Measurements from ENCODE around the gene ABCB8. TPM values are rescaled to one million over a fixed set of nuclear protein-coding genes. Genes with fewer than 3 reads are reported as not detected.

The ABCB8 gene
- total and polyA plus RNA-seq, 2 donors (not counting 1 experiment from before 2014, with no cell fraction given) = 41.4 to 69.7 TPM

- ATAC-seq (ENCODE audit: low read depth) (no peak), DNase-seq (no peak)
- H3K27me3 ChIP-seq (replicated peaks in 1 of 4; ENCODE audit: control extremely low read depth in 1 of 4, control insufficient read depth in 3 of 4, insufficient read depth in 4 of 4, low read length in 3 of 4) = peaks cover 0 to 26% (median 4%) of the 10 kb centered on the region in 4 experiments
- no peak overlapping the region for H3K4me3 ChIP-seq (ENCODE audit: control extremely low read depth in 1 of 5, extremely low read depth in 1 of 5, insufficient read depth in 1 of 5, low read depth in 2 of 5, low read length in 4 of 5)
- ChIA-PET POLR2A (no interaction called here), CTCF (no interaction called here)
- no peaks in the 10 kb centered on the region for H4K20me1 ChIP-seq (ENCODE audit: control insufficient read depth, insufficient read depth, low read length, poor library complexity, severe bottlenecking)
- intact Hi-C loops (cut with micrococcal nuclease) = no loop called here
- no peak overlapping the region for H3K9ac ChIP-seq (ENCODE audit: low read length)
- H3K9me3 ChIP-seq (ENCODE audit: control extremely low read depth in 1 of 3, control insufficient read depth in 2 of 3, insufficient read depth in 1 of 3, low read length in 2 of 3) = peaks cover 0 to 12% (median 0%) of the 10 kb centered on the region in 3 donors
- no peak overlapping the region for H2AFZ ChIP-seq (ENCODE audit: insufficient read depth, low read depth, low read length, poor library complexity, severe bottlenecking)
- Mint-ChIP-seq H3K4me1 (no peaks in the 10 kb centered on the region), H3K9me3 (ENCODE audit: insufficient read depth) (no peaks in the 10 kb centered on the region), H3K27ac (no peak overlapping the region), H3K4me3 (no peak overlapping the region), H3K27me3 (peaks cover 16% of the 10 kb centered on the region)
- H3K4me1 ChIP-seq (ENCODE audit: control insufficient read depth in 2 of 2, insufficient read depth in 2 of 2, low read length in 2 of 2) = peaks cover 0 to 5% of the 10 kb centered on the region in 2 donors
- no peaks in the 10 kb centered on the region for H3K36me3 ChIP-seq (replicated peaks in 1 of 2; ENCODE audit: control extremely low read depth in 1 of 2, control insufficient read depth in 1 of 2, extremely low read depth in 1 of 2, insufficient read depth in 2 of 2, low read length in 1 of 2)
- no peak overlapping the region for H3K4me2 ChIP-seq (replicated peaks; ENCODE audit: low read depth, low read length, poor library complexity, severe bottlenecking)
- TF ChIP-seq EZH2 (IDR thresholded peaks at IDR 0.05; ENCODE audit: borderline replicate concordance, insufficient read depth, low read depth, low read length, poor library complexity, severe bottlenecking) (no peak), CTCF (IDR thresholded peaks at IDR 0.05) (no peak)
- WGBS (ENCODE audit: insufficient coverage) = 87% methylated on average over 10 of the region's 13 CpGs
- no peaks in the 10 kb centered on the region for H3K79me2 ChIP-seq (ENCODE audit: control insufficient read depth, insufficient read depth, low read length)
- H3K27ac ChIP-seq (ENCODE audit: low read length in 2 of 2) = no peak overlapping the region
Measured at GRCh38 chr7:151000897-151001495, 27.3 kb upstream of the ABCB8 start.

GRCh38 chr7:151001546-151001945 lies 26.7 kb upstream of the ABCB8 start:
- Mint-ChIP-seq H3K27ac (no peak overlapping the region), H3K9me3 (ENCODE audit: insufficient read depth) (no peaks in the 10 kb centered on the region), H3K4me1 (no peaks in the 10 kb centered on the region), H3K4me3 (no peak overlapping the region), H3K27me3 (peaks cover 16% of the 10 kb centered on the region)
- 96% methylated on average over 14 of the region's 16 CpGs for WGBS (ENCODE audit: insufficient coverage)
- H3K9ac ChIP-seq (ENCODE audit: low read length) = no peak overlapping the region
- TF ChIP-seq EZH2 (IDR thresholded peaks at IDR 0.05; ENCODE audit: borderline replicate concordance, insufficient read depth, low read depth, low read length, poor library complexity, severe bottlenecking) (no peak), CTCF (IDR thresholded peaks at IDR 0.05) (no peak)
- H3K36me3 ChIP-seq (replicated peaks in 1 of 2; ENCODE audit: control extremely low read depth in 1 of 2, control insufficient read depth in 1 of 2, extremely low read depth in 1 of 2, insufficient read depth in 2 of 2, low read length in 1 of 2) = no peaks in the 10 kb centered on the region
- H3K27me3 ChIP-seq (replicated peaks in 1 of 4; ENCODE audit: control extremely low read depth in 1 of 4, control insufficient read depth in 3 of 4, insufficient read depth in 4 of 4, low read length in 3 of 4) = peaks cover 0 to 26% (median 4%) of the 10 kb centered on the region in 4 experiments
- H3K9me3 ChIP-seq (ENCODE audit: control extremely low read depth in 1 of 3, control insufficient read depth in 2 of 3, insufficient read depth in 1 of 3, low read length in 2 of 3) = peaks cover 0 to 12% (median 0%) of the 10 kb centered on the region in 3 donors
- no peak overlapping the region for H3K4me2 ChIP-seq (replicated peaks; ENCODE audit: low read depth, low read length, poor library complexity, severe bottlenecking)
- DNase-seq (no peak), ATAC-seq (ENCODE audit: low read depth) (no peak)
- H2AFZ ChIP-seq (ENCODE audit: insufficient read depth, low read depth, low read length, poor library complexity, severe bottlenecking) = no peak overlapping the region
- no peaks in the 10 kb centered on the region for H4K20me1 ChIP-seq (ENCODE audit: control insufficient read depth, insufficient read depth, low read length, poor library complexity, severe bottlenecking)
- peaks cover 0 to 5% of the 10 kb centered on the region in 2 donors for H3K4me1 ChIP-seq (ENCODE audit: control insufficient read depth in 2 of 2, insufficient read depth in 2 of 2, low read length in 2 of 2)
- no peaks in the 10 kb centered on the region for H3K79me2 ChIP-seq (ENCODE audit: control insufficient read depth, insufficient read depth, low read length)
- H3K27ac ChIP-seq (ENCODE audit: low read length in 2 of 2) = no peak overlapping the region
- H3K4me3 ChIP-seq (ENCODE audit: control extremely low read depth in 1 of 5, extremely low read depth in 1 of 5, insufficient read depth in 1 of 5, low read depth in 2 of 5, low read length in 4 of 5) = no peak overlapping the region
- ChIA-PET CTCF (no interaction called here), POLR2A (no interaction called here)
- intact Hi-C loops (cut with micrococcal nuclease) = no loop called here
